ENCODE measurements around the gene UBE2H.

GRCh38 chr7:129797214-129797789 is 155.5 kb downstream of the UBE2H start:
- TF ChIP-seq, protein P1, sequence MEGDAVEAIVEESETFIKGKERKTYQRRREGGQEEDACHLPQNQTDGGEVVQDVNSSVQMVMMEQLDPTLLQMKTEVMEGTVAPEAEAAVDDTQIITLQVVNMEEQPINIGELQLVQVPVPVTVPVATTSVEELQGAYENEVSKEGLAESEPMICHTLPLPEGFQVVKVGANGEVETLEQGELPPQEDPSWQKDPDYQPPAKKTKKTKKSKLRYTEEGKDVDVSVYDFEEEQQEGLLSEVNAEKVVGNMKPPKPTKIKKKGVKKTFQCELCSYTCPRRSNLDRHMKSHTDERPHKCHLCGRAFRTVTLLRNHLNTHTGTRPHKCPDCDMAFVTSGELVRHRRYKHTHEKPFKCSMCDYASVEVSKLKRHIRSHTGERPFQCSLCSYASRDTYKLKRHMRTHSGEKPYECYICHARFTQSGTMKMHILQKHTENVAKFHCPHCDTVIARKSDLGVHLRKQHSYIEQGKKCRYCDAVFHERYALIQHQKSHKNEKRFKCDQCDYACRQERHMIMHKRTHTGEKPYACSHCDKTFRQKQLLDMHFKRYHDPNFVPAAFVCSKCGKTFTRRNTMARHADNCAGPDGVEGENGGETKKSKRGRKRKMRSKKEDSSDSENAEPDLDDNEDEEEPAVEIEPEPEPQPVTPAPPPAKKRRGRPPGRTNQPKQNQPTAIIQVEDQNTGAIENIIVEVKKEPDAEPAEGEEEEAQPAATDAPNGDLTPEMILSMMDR (IDR thresholded peaks at IDR 0.05) = no peak
- TF ChIP-seq POLR2A (IDR thresholded peaks at IDR 0.05) = no peak
- no peak for TF ChIP-seq POLR2AphosphoS5 (IDR thresholded peaks at IDR 0.05; ENCODE audit: insufficient read depth in 1 of 2, low read depth in 1 of 2)
